HepG2 (cell line): Measurements from ENCODE around the gene CHMP5. TPM values are rescaled to one million over a fixed set of nuclear protein-coding genes. Genes with fewer than 3 reads are reported as not detected.

Experiments used
- JARID2 ChIP-seq: sonication (generic); formaldehyde crosslinking; IDR thresholded peaks from 2 replicates; pipeline ENCODE4 v1.8.1; 2023; ENCODE audit warnings: missing genetic modification reagents, inconsistent platforms; ENCODE audit not compliant: insufficient replicate concordance
- MLX ChIP-seq: IDR thresholded peaks from 2 replicates; pipeline ENCODE4 v1.6.1; 2016
- MTERF4 ChIP-seq: sonication (generic); formaldehyde crosslinking; IDR thresholded peaks from 2 replicates; pipeline ENCODE4 v1.8.0; 2023; ENCODE audit warnings: mild to moderate bottlenecking, missing genetic modification reagents
- PRDM10 ChIP-seq: sonication (generic); formaldehyde crosslinking; IDR thresholded peaks from 2 replicates; pipeline ENCODE4 v1.4.0; 2020; ENCODE audit warnings: low read depth, missing genetic modification reagents
- RARG ChIP-seq: sonication (generic); formaldehyde crosslinking; IDR thresholded peaks from 2 replicates; pipeline ENCODE4 v1.4.0; 2020; ENCODE audit warnings: low read depth, mild to moderate bottlenecking, missing genetic modification reagents
- RBM22 ChIP-seq: fragments of 200-400 bp; formaldehyde crosslinking; optimal IDR thresholded peaks from 2 replicates; pipeline ENCODE3; 2017; ENCODE audit warnings: mild to moderate bottlenecking, low read length, moderate library complexity
- SOX5 ChIP-seq: IDR thresholded peaks from 2 replicates; pipeline ENCODE4 v1.6.1; 2016; ENCODE audit warnings: borderline replicate concordance
- SOX6 ChIP-seq, 2 experiments: fragments of 450-650 bp in 1 of 2; sonication (generic) in 1 of 2; formaldehyde crosslinking in 1 of 2; IDR thresholded peaks; 2 replicates each; pipeline versions ENCODE4 v1.4.0 to v1.6.1; 2017 to 2020; ENCODE audit warnings: antibody characterized with exemption in 1 of 2, mild to moderate bottlenecking in 1 of 2, missing genetic modification reagents in 1 of 2
- SRSF1 ChIP-seq: fragments of 200-400 bp; formaldehyde crosslinking; optimal IDR thresholded peaks from 2 replicates; pipeline ENCODE3; 2017; ENCODE audit warnings: mild to moderate bottlenecking, low read depth, low read length, moderate library complexity
- SUZ12 ChIP-seq: fragments of 150-350 bp; IDR thresholded peaks from 2 replicates; pipeline ENCODE4 v1.6.1; 2014; ENCODE audit warnings: low read depth, low read length
- TFDP1 ChIP-seq: IDR thresholded peaks from 2 replicates; pipeline ENCODE4 v1.6.1; 2016; ENCODE audit warnings: missing compliant biosample characterization, missing genetic modification reagents, borderline replicate concordance
- TFE3 ChIP-seq: IDR thresholded peaks from 2 replicates; pipeline ENCODE4 v1.6.1; 2016
- THAP8 ChIP-seq: sonication (generic); formaldehyde crosslinking; IDR thresholded peaks from 2 replicates; pipeline ENCODE4 v1.5.1; 2020; ENCODE audit warnings: missing genetic modification reagents, mild to moderate bottlenecking, borderline replicate concordance
- YEATS4 ChIP-seq: sonication (generic); formaldehyde crosslinking; IDR thresholded peaks from 2 replicates; pipeline ENCODE4 v1.4.0; 2020; ENCODE audit warnings: missing genetic modification reagents, borderline replicate concordance
- ZC3H13 ChIP-seq: sonication (generic); formaldehyde crosslinking; IDR thresholded peaks from 2 replicates; pipeline ENCODE4 v1.8.1; 2023; ENCODE audit warnings: mild to moderate bottlenecking, missing genetic modification reagents, moderate library complexity
- ZNF598 ChIP-seq: sonication (generic); formaldehyde crosslinking; IDR thresholded peaks from 2 replicates; pipeline ENCODE4 v1.5.1; 2020; ENCODE audit warnings: mild to moderate bottlenecking, missing genetic modification reagents, borderline replicate concordance
- ZNF616 ChIP-seq: sonication (generic); formaldehyde crosslinking; IDR thresholded peaks from 2 replicates; pipeline ENCODE4 v1.5.0; 2020; ENCODE audit warnings: low read depth, mild to moderate bottlenecking, missing genetic modification reagents
- ZNF749 ChIP-seq: sonication (generic); formaldehyde crosslinking; IDR thresholded peaks from 2 replicates; pipeline ENCODE4 v1.8.0; 2022; ENCODE audit warnings: mild to moderate bottlenecking, missing genetic modification reagents, moderate library complexity, borderline replicate concordance
- polyA plus RNA-seq, 8 experiments: library from polyadenylated mRNA; depleted of rRNA in 3 of 8; stranded (reverse) in 7 of 8; unstranded in 1 of 8; fragments of >200 nt; fragmentation: Illumina TruSeq in 4 of 8; extraction: Trizol in 4 of 8; gene quantifications; 2 replicates each; pipeline versions ENCODE4 v1.2.1 to v1.2.3, GENCODE V29; 2011 to 2016; ENCODE audit warnings: low read depth in 4 of 8, missing spikeins in 1 of 8, mixed read lengths in 1 of 8; ENCODE audit not compliant: insufficient read depth in 1 of 8
- total RNA-seq, 5 experiments: library from RNA; depleted of rRNA; stranded (reverse); fragments of >200 nt; fragmentation: Illumina TruSeq; extraction: Trizol; gene quantifications; 2 replicates each; pipeline ENCODE4 v1.2.3, GENCODE V29; 2016; ENCODE audit warnings: low read depth in 1 of 5

CHMP5 gene
- total and polyA plus RNA-seq, 2 of the 13 experiments (the other 11 are each of a cell fraction or from before 2014, with no cell fraction given): 46.0 to 57.3 TPM

GRCh38 chr9:33290247-33291030 is 25.6 kb downstream of the CHMP5 start, which contains the start of gene NFX1 (continued):
- TF ChIP-seq THAP8 (CRISPR knock-in tag) (peak; percentile 93; the same call in 1 of the 2 replicates), SRSF1 (peak; percentile 56), SOX6 (IDR thresholded peaks at IDR 0.05) (no peak), SOX6 (CRISPR knock-in tag; IDR thresholded peaks at IDR 0.05) (peak; percentile 86), MTERF4 (CRISPR knock-in tag) (no peak; the same call in 1 of the 2 replicates), RARG (CRISPR knock-in tag) (0 out of 2 replicates have a peak, but pooled peaks have one; percentile 88), TFE3 (CRISPR knock-in tag) (peak; percentile 96), ZC3H13 (CRISPR knock-in tag) (peak; percentile 51; the same call in 1 of the 2 replicates), JARID2 (peak; percentile 88), ZNF749 (CRISPR knock-in tag) (no peak), MLX (CRISPR knock-in tag) (peak; percentile 87; the same call in 1 of the 2 replicates), SUZ12 (no peak), ZNF598 (CRISPR knock-in tag) (peak; percentile 97; the same call in 1 of the 2 replicates), PRDM10 (CRISPR knock-in tag) (peak; percentile 53; the same call in 1 of the 2 replicates), RBM22 (no peak), YEATS4 (CRISPR knock-in tag) (peak; percentile 93), ZNF616 (CRISPR knock-in tag) (peak; percentile 72; the same call in 1 of the 2 replicates), SOX5 (CRISPR knock-in tag) (peak; percentile 46), TFDP1 (peak; percentile 90)
